ENCODE data around the gene ZNF792.
"Not testable (repeated sequence)": the region's sequence is repeated elsewhere in the genome, so short reads cannot be mapped to it uniquely, and the experiment has no call there.

The ZNF792 gene

DNA sequence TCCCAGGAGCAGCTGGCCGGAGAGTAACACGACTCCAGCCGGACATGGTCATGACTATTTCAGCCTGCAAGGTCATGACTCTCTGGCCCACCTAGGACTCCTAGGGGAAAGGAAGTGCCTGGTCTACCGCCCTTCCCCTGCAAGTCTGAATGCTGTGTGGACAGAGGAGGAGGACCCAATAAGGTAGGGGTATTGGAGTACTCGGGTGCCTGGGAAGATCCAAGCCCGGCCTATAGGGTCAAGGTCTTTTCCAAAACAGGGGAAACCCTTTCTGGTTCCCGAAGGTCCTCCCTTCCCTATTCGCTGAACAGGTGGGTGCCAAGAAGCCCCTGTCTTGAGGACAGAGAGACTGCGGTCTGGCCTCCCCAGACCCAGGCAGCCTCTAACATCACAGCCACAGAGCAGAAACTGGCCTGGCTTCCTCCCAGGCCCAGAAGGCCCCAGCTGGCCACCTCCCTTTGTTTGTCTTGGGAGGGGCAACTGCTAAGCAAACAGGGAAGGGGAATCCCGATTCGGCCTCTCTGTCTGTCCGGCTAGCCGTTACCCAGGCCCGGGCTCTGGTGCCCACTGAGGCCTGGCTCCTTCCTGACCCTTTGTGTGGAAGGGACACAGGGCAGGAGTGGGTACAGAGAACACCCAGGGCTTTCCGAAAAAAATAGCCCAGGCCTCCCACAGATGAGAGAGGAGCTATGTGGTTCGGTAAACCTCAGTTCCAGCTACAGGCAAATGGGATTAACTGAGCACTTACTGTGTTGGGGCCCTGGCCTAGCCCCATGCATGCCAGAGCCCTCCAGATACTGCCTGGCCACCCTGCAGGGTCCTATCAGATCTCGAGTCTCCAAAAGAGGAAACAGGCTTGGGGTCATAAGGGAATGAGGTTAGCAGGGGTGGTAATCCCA is 30.9 kb upstream of the ZNF792 start:
- TF ChIP-seq, protein P1, sequence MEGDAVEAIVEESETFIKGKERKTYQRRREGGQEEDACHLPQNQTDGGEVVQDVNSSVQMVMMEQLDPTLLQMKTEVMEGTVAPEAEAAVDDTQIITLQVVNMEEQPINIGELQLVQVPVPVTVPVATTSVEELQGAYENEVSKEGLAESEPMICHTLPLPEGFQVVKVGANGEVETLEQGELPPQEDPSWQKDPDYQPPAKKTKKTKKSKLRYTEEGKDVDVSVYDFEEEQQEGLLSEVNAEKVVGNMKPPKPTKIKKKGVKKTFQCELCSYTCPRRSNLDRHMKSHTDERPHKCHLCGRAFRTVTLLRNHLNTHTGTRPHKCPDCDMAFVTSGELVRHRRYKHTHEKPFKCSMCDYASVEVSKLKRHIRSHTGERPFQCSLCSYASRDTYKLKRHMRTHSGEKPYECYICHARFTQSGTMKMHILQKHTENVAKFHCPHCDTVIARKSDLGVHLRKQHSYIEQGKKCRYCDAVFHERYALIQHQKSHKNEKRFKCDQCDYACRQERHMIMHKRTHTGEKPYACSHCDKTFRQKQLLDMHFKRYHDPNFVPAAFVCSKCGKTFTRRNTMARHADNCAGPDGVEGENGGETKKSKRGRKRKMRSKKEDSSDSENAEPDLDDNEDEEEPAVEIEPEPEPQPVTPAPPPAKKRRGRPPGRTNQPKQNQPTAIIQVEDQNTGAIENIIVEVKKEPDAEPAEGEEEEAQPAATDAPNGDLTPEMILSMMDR (IDR thresholded peaks at IDR 0.05; ENCODE audit: low read depth, low read length, missing control alignments), result no peak
- no peak overlapping the region for H3K27ac ChIP-seq
- no peak for DNase-seq
- H3K27me3 ChIP-seq (replicated peaks), result no peaks in the 10 kb centered on the region
- in situ Hi-C loops (cut with HindIII; ENCODE audit: low pct_ligation_motif_present, low sequenced_read_pairs), result no loop called here
- no peak overlapping the region for H3K4me3 ChIP-seq (ENCODE audit: low read depth, low read length)
- H3K36me3 ChIP-seq (replicated peaks), result no peaks in the 10 kb centered on the region

DNA sequence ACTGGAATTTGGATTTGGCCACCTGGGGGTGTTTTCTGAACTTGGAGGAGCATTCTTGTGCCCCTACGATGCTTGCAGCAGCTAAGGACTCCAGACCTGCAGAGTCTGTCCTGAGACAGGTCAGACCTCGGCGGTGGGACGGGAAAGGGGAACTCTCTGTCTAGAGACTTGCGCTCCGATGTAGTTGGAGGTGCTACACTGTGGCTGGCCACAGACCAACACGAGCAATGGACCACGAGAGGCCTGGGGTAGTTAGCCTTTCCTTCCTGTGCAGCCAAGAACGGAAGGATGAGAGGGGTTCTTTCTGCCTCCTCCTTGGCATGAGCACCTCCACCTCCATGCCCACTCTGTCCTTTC is 30.2 kb upstream of the ZNF792 start:
- TF ChIP-seq, protein P1 (IDR thresholded peaks at IDR 0.05; ENCODE audit: low read depth, low read length, missing control alignments), result no peak
- H3K4me3 ChIP-seq (ENCODE audit: low read depth, low read length), result no peak overlapping the region
- no peaks in the 10 kb centered on the region for H3K36me3 ChIP-seq (replicated peaks)
- H3K27me3 ChIP-seq (replicated peaks), result no peaks in the 10 kb centered on the region
- H3K27ac ChIP-seq, result no peak overlapping the region
- DNase-seq, result no peak
- in situ Hi-C loops (cut with HindIII; ENCODE audit: low pct_ligation_motif_present, low sequenced_read_pairs), result no loop called here

DNA sequence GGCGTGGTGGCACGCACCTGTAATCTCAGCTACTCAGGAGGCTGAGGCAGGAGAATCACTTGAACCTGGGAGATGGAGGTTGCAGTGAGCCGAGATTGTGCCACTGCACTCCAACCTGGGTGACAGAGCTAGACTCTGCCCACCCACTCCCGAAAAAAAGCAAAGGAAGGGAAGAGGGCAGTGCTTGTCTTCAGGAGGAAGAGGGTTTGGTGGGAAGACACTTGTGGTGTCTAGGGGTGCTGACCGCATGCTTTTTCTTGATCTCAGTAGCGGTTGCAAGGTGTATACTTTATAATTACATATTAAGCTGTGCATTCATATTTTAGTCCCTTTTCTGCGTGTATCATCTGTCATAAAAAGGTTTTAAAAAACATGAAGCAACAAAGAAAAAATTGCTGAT is 28.6 kb upstream of the ZNF792 start:
- H3K4me3 ChIP-seq (ENCODE audit: low read depth, low read length); in situ Hi-C loops (cut with HindIII; ENCODE audit: low pct_ligation_motif_present, low sequenced_read_pairs); H3K27me3 ChIP-seq (replicated peaks); DNase-seq; H3K27ac ChIP-seq; H3K36me3 ChIP-seq (replicated peaks): not testable (repeated sequence)

DNA sequence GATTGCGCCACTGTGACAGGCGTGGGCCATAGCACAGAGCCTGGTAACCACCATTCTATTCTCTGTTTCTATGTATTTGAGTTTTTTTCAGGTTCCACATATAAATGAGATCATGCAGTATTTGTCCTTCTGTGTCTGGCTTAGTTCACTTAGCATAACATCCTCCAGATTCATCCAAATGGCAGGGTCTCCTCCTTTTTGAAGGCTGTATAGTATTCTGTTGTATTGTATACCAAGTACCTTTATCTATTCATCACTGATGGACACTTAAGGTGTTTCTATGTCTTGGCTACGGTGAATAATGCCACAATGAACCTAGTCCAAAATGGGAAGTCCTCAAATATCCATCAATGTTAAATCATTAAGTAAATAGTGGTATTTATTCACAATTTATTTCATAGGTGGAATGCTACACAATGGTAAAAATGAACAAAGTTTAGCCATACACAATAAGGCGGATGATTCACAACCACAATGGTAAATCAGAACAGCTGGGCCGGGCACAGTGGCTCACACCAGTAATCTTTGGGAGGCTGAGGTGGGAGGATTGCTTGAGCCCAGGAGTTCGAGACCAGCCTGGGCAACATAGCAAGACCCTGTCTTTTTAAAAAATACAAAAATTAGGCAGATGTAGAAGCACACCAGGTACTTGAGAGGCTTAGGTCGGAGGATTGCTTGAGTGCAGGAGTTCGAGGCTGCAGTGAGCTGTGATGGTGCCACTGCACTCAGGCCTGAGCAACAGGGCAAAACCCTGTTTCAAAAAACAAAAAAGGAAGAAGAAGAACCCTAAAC is 27.7 kb upstream of the ZNF792 start:
- DNase-seq, result no peak
- H3K36me3 ChIP-seq (replicated peaks), result no peaks in the 10 kb centered on the region
- no peak overlapping the region for H3K27ac ChIP-seq
- TF ChIP-seq, protein P1 (IDR thresholded peaks at IDR 0.05; ENCODE audit: low read depth, low read length, missing control alignments), result no peak
- no peaks in the 10 kb centered on the region for H3K27me3 ChIP-seq (replicated peaks)
- no peak overlapping the region for H3K4me3 ChIP-seq (ENCODE audit: low read depth, low read length)
- in situ Hi-C loops (cut with HindIII; ENCODE audit: low pct_ligation_motif_present, low sequenced_read_pairs), result no loop called here

DNA sequence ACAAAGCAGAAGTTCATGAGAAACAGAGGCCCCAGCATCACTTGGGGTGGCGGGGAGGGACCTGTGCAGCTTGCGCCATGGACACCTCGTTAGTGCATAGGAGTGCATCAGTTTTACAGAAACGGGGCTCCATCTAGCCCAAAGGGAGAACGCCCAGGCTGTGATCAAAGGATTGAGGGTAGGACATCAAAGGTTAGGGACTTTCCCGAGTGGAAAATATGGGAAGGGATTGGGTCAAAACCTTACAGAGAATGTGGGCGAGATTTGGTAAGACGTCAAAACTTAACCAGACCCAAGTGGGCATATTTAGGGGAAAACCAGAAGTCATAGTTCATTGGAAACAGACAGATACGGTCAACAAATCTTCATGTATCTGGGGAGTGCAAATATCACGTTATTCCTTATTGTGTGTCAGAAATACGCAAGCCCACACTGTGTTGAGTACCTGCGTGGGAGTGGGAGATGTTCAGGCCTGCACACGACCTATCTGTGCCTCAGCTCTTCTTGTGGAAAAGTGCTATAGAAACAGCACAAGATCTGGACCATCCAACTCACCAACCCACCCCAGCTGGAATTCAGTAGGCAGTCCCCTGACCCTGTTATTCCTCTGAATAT is 26.7 kb upstream of the ZNF792 start:
- H3K4me3 ChIP-seq (ENCODE audit: low read depth, low read length), result no peak overlapping the region
- no peaks in the 10 kb centered on the region for H3K27me3 ChIP-seq (replicated peaks)
- no peaks in the 10 kb centered on the region for H3K36me3 ChIP-seq (replicated peaks)
- H3K27ac ChIP-seq, result no peak overlapping the region
- TF ChIP-seq, protein P1 (IDR thresholded peaks at IDR 0.05; ENCODE audit: low read depth, low read length, missing control alignments), result no peak
- no peak for DNase-seq
- in situ Hi-C loops (cut with HindIII; ENCODE audit: low pct_ligation_motif_present, low sequenced_read_pairs), result no loop called here

DNA sequence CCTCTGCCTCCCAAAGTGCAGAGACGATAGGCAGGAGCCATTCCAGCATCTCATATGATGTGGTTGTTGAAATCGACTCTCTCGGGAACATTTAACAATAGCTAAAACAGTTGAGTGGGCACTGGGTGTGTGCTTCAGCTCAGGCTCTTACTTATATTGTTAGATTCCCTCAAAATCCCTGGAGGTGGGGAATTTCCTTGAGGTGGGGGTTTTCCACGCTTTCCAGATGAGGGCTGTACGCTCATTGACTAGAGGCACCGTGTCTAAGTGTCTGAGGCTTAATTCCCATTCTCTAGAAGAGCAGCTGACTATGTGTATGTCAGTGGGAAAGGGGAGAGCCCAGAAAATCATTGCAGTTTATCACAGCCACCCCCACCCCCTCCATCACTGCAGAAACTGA is 25.3 kb upstream of the ZNF792 start:
- Histone ChIP-seq H3K36me3 (replicated peaks) (no peaks in the 10 kb centered on the region), H3K27ac (no peak overlapping the region), H3K27me3 (replicated peaks) (no peaks in the 10 kb centered on the region), H3K4me3 (ENCODE audit: low read depth, low read length) (no peak overlapping the region)
- no peak for DNase-seq
- in situ Hi-C loops (cut with HindIII; ENCODE audit: low pct_ligation_motif_present, low sequenced_read_pairs), result no loop called here
- TF ChIP-seq, protein P1 (IDR thresholded peaks at IDR 0.05; ENCODE audit: low read depth, low read length, missing control alignments), result no peak

Measured in brain microvascular endothelial cell (primary cell).